Liver (tissue), 3 donors: Measurements from ENCODE around the gene NT5C3A.

ENCODE experiments used
- ATF3 ChIP-seq: IDR thresholded peaks from 2 replicates; pipeline ENCODE4 v1.6.1; 2016; ENCODE audit warnings: antibody characterized with exemption
- CTCF ChIP-seq: fragments of 150-350 bp; IDR thresholded peaks from 2 replicates; pipeline ENCODE4 v1.5.1; 2017; ENCODE audit warnings: improper control_type of control experiment, low read depth, low read length; ENCODE audit not compliant: missing input control
- donor health status: healthy.
- donor health status: healthy.

- TF ChIP-seq ATF3 (no peak), CTCF (no peak)
Observed at GRCh38 chr7:33038639-33039038, 23.9 kb downstream of the NT5C3A start.
